ENCODE results near the gene RAVER2. TPM values are rescaled to one million over a fixed set of nuclear protein-coding genes. Genes with fewer than 3 reads are reported as not detected.
A peak's percentile ranks its signal among the peaks of the same experiment; 100 is the strongest.

RAVER2 gene
- total and polyA plus RNA-seq, 2 experiments from 2014 or later, result 14.1 to 28.6 TPM

DNA sequence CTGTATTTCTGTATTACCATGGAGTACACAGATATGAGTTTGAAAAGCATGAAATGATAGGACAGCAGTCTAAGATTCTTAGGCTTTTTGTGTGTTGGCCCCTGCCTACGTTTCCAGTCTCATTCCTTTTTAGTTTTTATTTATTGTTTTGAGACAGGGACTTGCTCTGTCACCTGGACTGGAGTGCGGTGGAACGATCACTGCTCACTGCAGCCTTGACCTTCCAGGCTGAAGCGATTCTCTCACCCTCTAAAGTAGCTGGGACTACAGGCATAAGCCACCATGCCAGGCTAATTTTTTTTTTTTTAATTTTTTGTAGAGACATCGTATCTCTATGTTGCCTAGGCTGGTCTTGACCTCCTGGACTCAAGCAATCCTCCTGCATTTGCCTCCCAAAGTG, 3.8 kb downstream of the RAVER2 start:
- Histone ChIP-seq H3K9me2 (replicated peaks; ENCODE audit: insufficient read depth) (no peaks in the 10 kb centered on the region), H4K20me1 (ENCODE audit: insufficient read depth, poor library complexity, severe bottlenecking) (peaks cover 10% of the 10 kb centered on the region), H3K27ac (no peak overlapping the region), H3K36me3 (replicated peaks; ENCODE audit: insufficient read depth, low read depth) (no peaks in the 10 kb centered on the region), H3K27me3 (no peaks in the 10 kb centered on the region), H2AFZ (no peak overlapping the region), H3K9me3 (ENCODE audit: low read depth) (no peaks in the 10 kb centered on the region), H3K4me2 (no peak overlapping the region), H3K4me1 (ENCODE audit: insufficient read depth) (peaks cover 23% of the 10 kb centered on the region), H3K4me3 (no peak overlapping the region), H3K79me2 (peaks cover 76% of the 10 kb centered on the region)
- TF ChIP-seq EZH2 (IDR thresholded peaks at IDR 0.05; ENCODE audit: borderline replicate concordance), result no peak
- WGBS (ENCODE audit: low lambda C conversion rate, missing lambda C conversion rate), result 92% methylated on average over 5 of the region's 5 CpGs
- DNase-seq (ENCODE audit: low spot score), result no peak

GRCh38 chr1:64750092-64750491, 5.2 kb downstream of the RAVER2 start:
- Histone ChIP-seq H3K9me2 (replicated peaks; ENCODE audit: insufficient read depth) (no peaks in the 10 kb centered on the region), H3K27ac (no peak overlapping the region), H3K9me3 (ENCODE audit: low read depth) (no peaks in the 10 kb centered on the region), H4K20me1 (ENCODE audit: insufficient read depth, poor library complexity, severe bottlenecking) (peaks cover 10% of the 10 kb centered on the region), H3K4me3 (no peak overlapping the region), H2AFZ (no peak overlapping the region), H3K36me3 (replicated peaks; ENCODE audit: insufficient read depth, low read depth) (no peaks in the 10 kb centered on the region), H3K27me3 (no peaks in the 10 kb centered on the region), H3K4me1 (ENCODE audit: insufficient read depth) (peaks cover 34% of the 10 kb centered on the region), H3K4me2 (no peak overlapping the region), H3K79me2 (peaks cover 86% of the 10 kb centered on the region)
- TF ChIP-seq, protein P1, sequence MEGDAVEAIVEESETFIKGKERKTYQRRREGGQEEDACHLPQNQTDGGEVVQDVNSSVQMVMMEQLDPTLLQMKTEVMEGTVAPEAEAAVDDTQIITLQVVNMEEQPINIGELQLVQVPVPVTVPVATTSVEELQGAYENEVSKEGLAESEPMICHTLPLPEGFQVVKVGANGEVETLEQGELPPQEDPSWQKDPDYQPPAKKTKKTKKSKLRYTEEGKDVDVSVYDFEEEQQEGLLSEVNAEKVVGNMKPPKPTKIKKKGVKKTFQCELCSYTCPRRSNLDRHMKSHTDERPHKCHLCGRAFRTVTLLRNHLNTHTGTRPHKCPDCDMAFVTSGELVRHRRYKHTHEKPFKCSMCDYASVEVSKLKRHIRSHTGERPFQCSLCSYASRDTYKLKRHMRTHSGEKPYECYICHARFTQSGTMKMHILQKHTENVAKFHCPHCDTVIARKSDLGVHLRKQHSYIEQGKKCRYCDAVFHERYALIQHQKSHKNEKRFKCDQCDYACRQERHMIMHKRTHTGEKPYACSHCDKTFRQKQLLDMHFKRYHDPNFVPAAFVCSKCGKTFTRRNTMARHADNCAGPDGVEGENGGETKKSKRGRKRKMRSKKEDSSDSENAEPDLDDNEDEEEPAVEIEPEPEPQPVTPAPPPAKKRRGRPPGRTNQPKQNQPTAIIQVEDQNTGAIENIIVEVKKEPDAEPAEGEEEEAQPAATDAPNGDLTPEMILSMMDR (IDR thresholded peaks at IDR 0.05; ENCODE audit: poor library complexity), result no peak
- TF ChIP-seq EZH2phosphoT487 (IDR thresholded peaks at IDR 0.05; ENCODE audit: low read depth, severe bottlenecking, unreplicated experiment), result no peak
- no peak for TF ChIP-seq EZH2 (IDR thresholded peaks at IDR 0.05; ENCODE audit: borderline replicate concordance)
- 59% methylated on average over 1 of the region's 1 CpG for WGBS (ENCODE audit: low lambda C conversion rate, missing lambda C conversion rate)
- DNase-seq (ENCODE audit: low spot score), result no peak

DNA sequence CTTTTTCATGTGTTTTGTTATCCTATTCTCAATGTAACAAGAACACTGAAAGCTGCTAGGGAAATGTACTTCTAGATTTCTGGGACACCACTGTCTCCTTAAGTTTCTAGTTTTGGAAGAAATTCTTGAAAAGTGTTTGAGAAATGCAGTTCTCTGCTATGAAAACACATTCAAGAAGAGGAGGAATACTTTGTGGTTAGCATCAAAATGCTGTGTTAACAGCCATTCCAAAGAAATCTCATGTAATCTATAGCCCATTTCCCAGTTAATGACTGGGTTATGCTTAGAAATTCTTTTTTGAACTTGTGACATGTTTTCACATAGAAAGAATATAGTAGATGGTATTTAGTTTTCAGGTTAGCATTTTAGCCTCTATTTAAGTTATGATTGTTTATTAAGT, 6.0 kb downstream of the RAVER2 start:
- no peaks in the 10 kb centered on the region for H3K27me3 ChIP-seq
- no peaks in the 10 kb centered on the region for H3K9me2 ChIP-seq (replicated peaks; ENCODE audit: insufficient read depth)
- no peak overlapping the region for H2AFZ ChIP-seq
- H3K36me3 ChIP-seq (replicated peaks; ENCODE audit: insufficient read depth, low read depth), result no peaks in the 10 kb centered on the region
- peaks cover 10% of the 10 kb centered on the region for H4K20me1 ChIP-seq (ENCODE audit: insufficient read depth, poor library complexity, severe bottlenecking)
- no peak for DNase-seq (ENCODE audit: low spot score)
- peaks cover 87% of the 10 kb centered on the region for H3K79me2 ChIP-seq
- TF ChIP-seq, protein P1 (IDR thresholded peaks at IDR 0.05; ENCODE audit: poor library complexity), result no peak
- TF ChIP-seq EZH2 (IDR thresholded peaks at IDR 0.05; ENCODE audit: borderline replicate concordance), result no peak
- no peak for TF ChIP-seq EZH2phosphoT487 (IDR thresholded peaks at IDR 0.05; ENCODE audit: low read depth, severe bottlenecking, unreplicated experiment)
- peaks cover 36% of the 10 kb centered on the region for H3K4me1 ChIP-seq (ENCODE audit: insufficient read depth)
- H3K4me2 ChIP-seq, result no peak overlapping the region
- H3K9me3 ChIP-seq (ENCODE audit: low read depth), result no peaks in the 10 kb centered on the region
- no peak overlapping the region for H3K27ac ChIP-seq
- H3K4me3 ChIP-seq, result no peak overlapping the region

DNA sequence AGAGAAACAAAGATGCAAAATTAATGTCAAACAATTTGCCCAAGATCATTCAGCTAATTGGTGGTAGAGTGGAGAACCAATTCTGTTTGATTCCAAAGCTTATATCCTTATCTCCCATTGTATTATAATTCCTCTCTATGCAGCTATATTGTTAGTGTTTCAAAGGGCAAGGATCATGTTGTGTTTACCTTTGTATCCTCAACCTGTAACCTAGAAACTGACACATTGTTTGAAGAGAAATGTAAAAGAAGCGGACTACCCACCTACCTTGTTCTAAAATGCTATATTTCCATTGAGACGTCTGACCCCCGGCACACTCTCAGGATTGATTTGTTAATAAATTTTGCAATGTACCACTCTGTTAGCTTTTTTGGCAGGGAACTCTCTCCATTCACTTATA, 9.3 kb downstream of the RAVER2 start:
- no peak for DNase-seq (ENCODE audit: low spot score)

More for the DNA sequence above, 9.3 kb downstream of the RAVER2 start:
- no peaks in the 10 kb centered on the region for H3K27me3 ChIP-seq
- H3K36me3 ChIP-seq (replicated peaks; ENCODE audit: insufficient read depth, low read depth), result no peaks in the 10 kb centered on the region
- TF ChIP-seq, protein P1 (IDR thresholded peaks at IDR 0.05; ENCODE audit: poor library complexity), result no peak
- no peak for TF ChIP-seq EZH2phosphoT487 (IDR thresholded peaks at IDR 0.05; ENCODE audit: low read depth, severe bottlenecking, unreplicated experiment)
- TF ChIP-seq EZH2 (IDR thresholded peaks at IDR 0.05; ENCODE audit: borderline replicate concordance), result no peak
- peaks cover 88% of the 10 kb centered on the region for H3K79me2 ChIP-seq
- H3K4me3 ChIP-seq, result no peak overlapping the region
- no peaks in the 10 kb centered on the region for H3K9me2 ChIP-seq (replicated peaks; ENCODE audit: insufficient read depth)
- WGBS (ENCODE audit: low lambda C conversion rate, missing lambda C conversion rate), result 74% methylated on average over 3 of the region's 3 CpGs
- peaks cover 22% of the 10 kb centered on the region for H3K4me1 ChIP-seq (ENCODE audit: insufficient read depth)
- peak overlapping the region; percentile 58 for H3K27ac ChIP-seq
- H4K20me1 ChIP-seq (ENCODE audit: insufficient read depth, poor library complexity, severe bottlenecking), result no peaks in the 10 kb centered on the region
- peak overlapping the region; percentile 52 for H3K4me2 ChIP-seq
- H3K9me3 ChIP-seq (ENCODE audit: low read depth), result no peaks in the 10 kb centered on the region
- H2AFZ ChIP-seq, result no peak overlapping the region
